ENCODE results near the gene TMEM150A.

TMEM150A gene

GRCh38 chr2:85590950-85591349 lies 11.5 kb downstream of the TMEM150A start:
- no peak overlapping the region for H3K4me3 ChIP-seq (ENCODE audit: low read depth, low read length)

GRCh38 chr2:85589982-85590791 lies 12.3 kb downstream of the TMEM150A start:
- H3K4me3 ChIP-seq (ENCODE audit: low read depth, low read length), result no peak overlapping the region

More at GRCh38 chr2:85590950-85591349, 11.5 kb downstream of the TMEM150A start:
- no peak for TF ChIP-seq CTCF (IDR thresholded peaks at IDR 0.05; ENCODE audit: low read depth, low read length)

GRCh38 chr2:85589181-85589580 lies 13.3 kb downstream of the TMEM150A start:
- no peak for TF ChIP-seq CTCF (IDR thresholded peaks at IDR 0.05; ENCODE audit: low read depth, low read length)
- no peak overlapping the region for H3K4me3 ChIP-seq (ENCODE audit: low read depth, low read length)

More at GRCh38 chr2:85589982-85590791, 12.3 kb downstream of the TMEM150A start:
- no peak for TF ChIP-seq CTCF (IDR thresholded peaks at IDR 0.05; ENCODE audit: low read depth, low read length)

GRCh38 chr2:85588645-85589044 lies 13.9 kb downstream of the TMEM150A start:
- no peak overlapping the region for H3K4me3 ChIP-seq (ENCODE audit: low read depth, low read length)
- TF ChIP-seq CTCF (IDR thresholded peaks at IDR 0.05; ENCODE audit: low read depth, low read length), result no peak

- no peak for TF ChIP-seq CTCF (IDR thresholded peaks at IDR 0.05; ENCODE audit: low read depth, low read length)
These were observed 14.3 kb downstream of the TMEM150A start for GRCh38 chr2:85588236-85588635.

GRCh38 chr2:85585781-85586105 lies 16.8 kb downstream of the TMEM150A start:
- no peak for TF ChIP-seq CTCF (IDR thresholded peaks at IDR 0.05; ENCODE audit: low read depth, low read length)
- H3K4me3 ChIP-seq (ENCODE audit: low read depth, low read length), result no peak overlapping the region

More at GRCh38 chr2:85588236-85588635, 14.3 kb downstream of the TMEM150A start:
- no peak overlapping the region for H3K4me3 ChIP-seq (ENCODE audit: low read depth, low read length)
